SIG-M5 treated with dmso at 0.1 percent for 504 hours (cell line): ENCODE results near the gene GARIN5A.
A peak's percentile ranks its signal among the peaks of the same experiment; 100 is the strongest.
"Not testable (repeated sequence)": the region's sequence is repeated elsewhere in the genome, so short reads cannot be mapped to it uniquely, and the experiment has no call there.

Experiments used
- DNase-seq: peaks from one replicate; lab custom pipeline; 2025; ENCODE audit not compliant: unreplicated experiment; lab: John Stamatoyannopoulos, UW

GARIN5A gene

GRCh38 chr19:50489461-50490011 lies 12.9 kb upstream of the GARIN5A start:
- DNase-seq: no peak

GRCh38 chr19:50488389-50489194 lies 11.9 kb upstream of the GARIN5A start:
- DNase-seq: peak; percentile 65

DNA sequence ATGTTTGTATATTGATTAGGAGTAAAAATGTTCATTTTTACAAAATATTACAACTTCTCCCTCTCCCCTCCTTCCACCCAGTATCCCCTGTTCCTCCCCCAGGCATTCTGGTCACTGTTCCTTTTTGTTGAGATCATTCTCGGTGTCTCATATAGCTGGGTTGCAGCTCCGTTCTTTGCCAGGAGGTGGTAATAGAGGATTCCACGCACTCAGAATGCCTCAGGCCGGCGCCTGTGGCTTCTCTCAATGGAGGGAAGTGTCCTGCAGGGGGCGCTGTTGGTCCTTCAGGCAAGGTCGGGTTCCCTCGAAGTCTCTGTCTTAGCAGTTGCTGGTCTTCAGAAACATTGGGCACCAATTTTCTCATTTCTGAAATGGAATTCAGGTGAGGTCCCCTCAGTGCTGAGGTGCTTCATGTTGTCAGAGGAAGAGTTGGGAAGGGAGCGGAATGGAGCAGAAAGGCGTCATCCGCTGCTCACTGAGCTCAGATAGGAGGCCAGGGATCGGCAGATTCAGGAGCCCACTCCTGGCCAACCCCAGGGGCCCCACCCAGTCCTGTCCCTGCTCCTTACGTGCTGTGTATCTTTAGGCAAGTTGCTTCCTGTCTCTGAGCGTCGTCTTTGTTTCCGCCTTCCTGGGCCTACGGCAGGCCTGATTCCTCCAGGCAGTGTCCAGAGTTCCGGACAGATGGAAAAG lies 10.3 kb upstream of the GARIN5A start:
- DNase-seq: no peak

DNA sequence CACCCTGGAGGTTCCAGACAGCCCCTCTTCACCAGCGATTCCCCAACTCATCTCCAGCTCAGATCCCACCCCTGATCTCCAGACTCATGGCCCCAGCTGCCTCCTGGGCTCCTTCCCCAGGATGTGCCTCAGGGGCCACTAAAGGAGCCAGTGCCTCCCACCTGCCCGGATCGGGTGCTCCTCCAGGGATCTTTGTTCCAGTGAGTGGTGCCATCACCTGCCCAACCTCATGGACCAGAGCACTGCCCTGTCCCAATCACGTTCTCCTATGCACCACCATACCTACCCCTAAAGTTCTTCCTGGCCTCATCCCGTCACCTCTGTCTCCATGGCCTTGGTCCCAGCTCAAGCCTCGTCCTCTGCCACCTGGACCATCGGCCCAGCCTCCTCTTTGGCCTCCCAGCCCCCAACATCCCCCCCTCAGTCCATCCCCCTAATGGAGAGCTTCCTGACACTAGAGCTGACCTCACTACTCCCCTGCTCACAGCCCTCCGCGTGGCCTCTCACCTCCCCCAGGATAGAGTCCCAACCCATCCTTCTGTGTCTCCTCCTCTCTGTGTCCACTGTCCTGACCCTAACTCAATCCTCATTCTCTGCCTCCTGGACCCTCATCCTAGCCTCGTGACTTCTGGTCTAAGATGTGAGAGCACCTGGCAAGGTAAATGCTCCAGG lies 8.8 kb upstream of the GARIN5A start:
- no peak for DNase-seq

GRCh38 chr19:50482916-50483315 lies 6.3 kb upstream of the GARIN5A start:
- no peak for DNase-seq

DNA sequence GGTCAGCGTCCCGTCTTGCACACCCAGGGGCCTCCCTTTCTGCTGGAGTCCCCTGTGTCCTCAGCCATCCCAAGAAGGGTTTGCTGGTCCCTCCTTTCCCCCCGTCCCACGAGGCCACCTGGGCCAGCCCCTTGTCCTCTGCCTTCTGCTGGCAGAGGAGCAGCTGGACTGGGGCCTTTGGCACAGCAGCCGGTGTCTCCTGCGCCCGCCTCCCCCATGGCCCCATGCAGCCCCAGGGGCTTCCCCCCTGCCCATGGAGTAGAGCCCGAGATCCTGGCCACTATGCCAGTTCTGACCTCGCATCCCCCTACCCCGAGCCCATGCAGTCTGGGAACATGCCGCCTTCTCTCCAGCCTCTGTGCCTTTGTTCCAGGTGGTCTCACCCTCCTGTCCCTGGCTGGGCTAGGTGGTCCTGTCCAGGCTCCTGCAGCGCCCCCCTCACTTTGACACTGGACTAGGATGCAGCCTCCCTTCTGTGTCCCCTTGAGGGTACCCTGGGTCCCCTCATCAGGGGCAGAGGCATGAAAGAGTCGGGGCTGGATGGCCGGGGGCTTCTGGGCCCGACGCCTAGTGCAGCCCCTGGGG lies 5.7 kb upstream of the GARIN5A start:
- no peak for DNase-seq

- DNase-seq: no peak
Observed at GRCh38 chr19:50481351-50482149, 4.9 kb upstream of the GARIN5A start.

- DNase-seq: no peak
Observed at GRCh38 chr19:50480281-50481111, 3.8 kb upstream of the GARIN5A start.

DNA sequence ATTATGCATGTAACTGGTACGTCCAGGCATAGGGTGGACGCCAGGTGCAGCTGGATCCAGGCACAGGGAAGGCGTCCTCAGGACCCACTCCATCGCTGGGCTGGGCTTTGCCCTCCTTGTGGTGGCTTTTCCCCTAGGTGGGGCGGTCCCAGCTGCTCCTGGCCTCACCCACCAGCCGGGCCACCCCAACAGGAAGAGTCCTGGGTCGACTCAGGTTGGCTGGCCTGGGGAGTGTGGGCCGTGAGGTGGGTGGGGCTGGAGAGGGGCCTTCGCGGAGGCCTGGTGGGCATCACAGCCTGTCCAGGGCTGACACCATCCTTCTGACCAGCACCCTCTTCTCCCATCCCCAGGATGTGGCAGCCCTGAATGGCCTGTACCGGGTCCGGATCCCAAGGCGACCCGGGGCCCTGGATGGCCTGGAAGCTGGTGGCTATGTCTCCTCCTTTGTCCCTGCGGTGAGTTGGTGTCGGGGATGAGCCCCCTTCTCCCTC lies 3.2 kb upstream of the GARIN5A start:
- DNase-seq: no peak

DNA sequence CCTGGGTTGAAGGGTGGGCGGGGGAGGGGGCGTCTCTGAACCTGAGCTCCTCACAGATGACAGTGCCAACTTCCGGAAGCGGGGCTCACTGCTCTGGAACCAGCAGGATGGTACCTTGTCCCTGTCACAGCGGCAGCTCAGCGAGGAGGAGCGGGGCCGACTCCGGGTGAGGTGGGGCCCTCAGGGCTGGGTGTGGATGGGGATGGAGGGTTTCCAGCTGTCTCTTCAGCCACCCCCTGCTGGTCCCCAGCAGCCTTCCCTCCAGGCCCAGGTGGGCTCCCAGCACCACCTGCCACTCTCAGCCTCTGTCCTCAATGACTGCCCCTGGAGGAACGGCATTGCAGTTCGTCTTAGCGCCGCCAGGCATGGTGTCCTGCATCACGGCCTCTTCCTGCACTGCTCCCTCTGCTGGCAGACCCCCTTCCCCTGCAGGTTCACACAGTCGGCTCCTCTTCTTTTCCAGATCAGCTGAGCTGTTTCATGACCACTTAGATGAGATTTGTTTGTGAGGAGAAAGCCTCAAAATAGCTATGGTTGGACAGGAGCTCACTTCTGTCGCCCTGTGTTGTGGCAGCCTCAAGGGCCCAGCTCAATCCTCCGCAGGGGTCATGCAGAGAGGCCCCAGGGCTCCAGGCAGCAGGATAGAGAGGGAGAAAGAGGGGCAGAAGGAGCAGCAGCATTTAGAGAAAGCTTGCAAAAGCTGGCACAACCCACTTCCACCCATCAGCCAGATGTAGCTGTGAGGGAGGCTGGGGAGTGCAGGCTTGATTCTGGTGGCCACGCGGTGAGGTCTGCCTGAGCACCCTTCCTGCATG lies 2.5 kb upstream of the GARIN5A start:
- peak; percentile 76 for DNase-seq

GRCh38 chr19:50477751-50478515 lies 1.3 kb upstream of the GARIN5A start:
- DNase-seq: no peak

DNA sequence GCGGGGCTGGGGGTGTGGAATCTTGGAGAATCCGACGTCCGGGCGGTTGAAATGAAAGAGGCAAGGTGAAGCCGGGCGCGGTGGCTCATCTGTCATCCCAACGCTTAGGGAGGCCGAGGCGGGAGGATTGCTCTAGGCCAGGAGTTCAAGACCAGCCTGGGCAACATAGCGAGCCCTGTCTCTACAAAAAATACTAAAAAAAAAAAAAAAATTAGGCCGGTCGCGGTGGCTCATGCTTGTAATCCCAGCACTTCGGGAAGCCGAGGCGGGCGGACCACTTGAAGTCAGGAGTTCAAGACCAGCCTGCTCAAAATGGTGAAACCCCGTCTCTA lies 225 bp upstream of the GARIN5A start:
- no peak for DNase-seq

DNA sequence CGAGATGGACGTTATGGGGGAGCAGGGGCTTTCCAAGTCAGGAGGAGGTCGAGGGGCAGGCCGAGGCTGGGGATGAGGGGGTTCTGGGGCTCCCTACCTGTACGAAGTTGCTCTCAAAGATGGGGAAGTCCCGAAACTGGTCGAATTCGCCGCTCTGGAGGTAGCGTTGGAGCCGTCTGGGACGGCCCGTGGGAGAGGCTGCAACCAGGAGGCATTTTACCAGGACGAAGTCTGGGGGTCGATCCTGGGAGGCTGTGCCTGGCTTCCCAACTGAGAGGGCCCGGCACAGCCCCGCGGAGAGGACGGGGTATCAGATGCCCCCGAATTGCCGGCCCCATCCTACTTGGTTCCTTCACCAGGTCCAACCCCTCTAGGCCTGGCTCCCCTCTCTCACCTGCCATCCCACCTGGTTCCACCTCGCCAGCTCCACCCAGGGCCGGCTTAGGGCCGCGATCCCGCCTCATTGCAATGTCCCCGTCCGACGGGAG lies 868 bp downstream of the GARIN5A start:
- DNase-seq: no peak

GRCh38 chr19:50475101-50475568 lies 1.5 kb downstream of the GARIN5A start:
- DNase-seq: no peak

DNA sequence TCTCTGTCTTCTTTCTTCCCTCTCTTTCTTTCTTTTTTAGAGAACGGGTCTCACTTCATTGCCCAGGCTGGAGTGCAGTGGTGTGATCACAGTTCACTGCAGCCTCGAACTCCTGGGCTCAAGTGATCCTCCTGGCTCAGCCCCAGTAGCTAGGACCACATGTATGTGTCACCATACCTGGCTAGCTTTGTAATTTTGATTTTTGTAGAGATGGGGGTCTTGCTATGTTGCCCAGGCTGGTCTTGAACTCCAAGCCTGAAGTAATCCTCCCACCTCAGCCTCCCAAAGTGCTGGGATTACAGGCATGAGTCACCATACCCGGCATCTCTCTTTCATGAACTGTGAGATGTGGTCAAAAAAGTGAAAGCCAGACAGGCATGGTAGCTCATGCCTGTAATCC lies 3.3 kb downstream of the GARIN5A start:
- not testable (repeated sequence) for DNase-seq

GRCh38 chr19:50468818-50469217 lies 7.8 kb downstream of the GARIN5A start:
- DNase-seq: no peak

DNA sequence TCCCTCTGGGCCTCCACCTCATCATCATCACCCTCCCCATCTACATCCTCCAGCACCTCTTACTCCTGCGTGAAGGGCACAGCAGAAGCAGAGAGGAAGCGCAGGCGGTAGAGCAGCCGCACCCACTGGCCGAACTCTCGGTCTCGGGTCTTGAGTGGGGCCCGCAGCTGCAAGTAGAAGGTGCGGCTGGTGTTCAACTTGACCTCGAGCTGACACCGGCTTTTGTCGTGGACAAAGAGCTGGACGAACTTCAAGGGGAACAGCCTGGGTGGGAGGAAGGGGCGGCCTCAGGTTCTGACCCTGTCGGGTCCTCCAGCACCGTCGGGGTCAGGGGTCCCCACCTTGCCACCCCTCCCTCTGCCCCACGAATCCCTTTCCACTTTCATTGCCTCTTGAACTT lies 9.1 kb downstream of the GARIN5A start:
- DNase-seq: no peak

DNA sequence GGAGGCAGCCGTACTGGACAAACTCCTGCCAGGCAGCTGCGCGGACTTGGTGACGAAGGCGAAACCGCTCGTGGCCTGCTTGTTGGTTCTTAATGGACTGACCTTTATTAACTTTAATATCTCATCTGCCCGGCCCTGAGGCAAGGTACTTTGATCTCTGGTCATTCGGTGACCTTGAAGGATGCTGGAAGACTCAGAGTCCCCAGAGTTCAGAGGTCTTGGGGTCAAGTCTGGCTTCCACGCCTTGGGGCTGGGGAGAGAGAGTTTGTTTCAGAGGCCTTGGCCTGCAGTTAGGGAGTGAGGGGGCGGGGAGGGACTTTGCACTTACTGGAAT lies 10.0 kb downstream of the GARIN5A start:
- no peak for DNase-seq
